ENCODE measurements around the gene SLC38A4. TPM values are rescaled to one million over a fixed set of nuclear protein-coding genes. Genes with fewer than 3 reads are reported as not detected.

The SLC38A4 gene
- total and polyA plus RNA-seq, 8 donors = 0.12 to 16.7 (median 8.4) TPM; not detected in 4

GRCh38 chr12:46798056-46798455 lies 27.7 kb downstream of the SLC38A4 start:
- DNase-seq = no peak
- TF ChIP-seq POLR2A (IDR thresholded peaks at IDR 0.05) (no peak), POLR2AphosphoS5 (IDR thresholded peaks at IDR 0.05) (no peak), CTCF (IDR thresholded peaks at IDR 0.05) (no peak), EP300 (IDR thresholded peaks at IDR 0.05) (no peak)
- Histone ChIP-seq H3K4me1 (no peaks in the 10 kb centered on the region), H3K9me3 (no peaks in the 10 kb centered on the region), H3K27ac (no peak overlapping the region), H3K27me3 (no peaks in the 10 kb centered on the region), H3K36me3 (no peaks in the 10 kb centered on the region), H3K4me3 (no peak overlapping the region)
- intact Hi-C loops (cut with DNase I; ENCODE audit: low total_unique reads) = no loop called here
- 80 to 93% (median 91%) methylated on average over 2 of the region's 2 CpGs for WGBS, 5 donors

- Histone ChIP-seq H3K4me1 (no peaks in the 10 kb centered on the region), H3K4me3 (no peak overlapping the region), H3K27me3 (no peaks in the 10 kb centered on the region), H3K36me3 (no peaks in the 10 kb centered on the region), H3K9me3 (no peaks in the 10 kb centered on the region), H3K27ac (no peak overlapping the region)
- DNase-seq = no peak
- WGBS, 5 donors = 94 to 98% (median 95%) methylated on average over 4 of the region's 4 CpGs
- no peak for TF ChIP-seq EP300 (IDR thresholded peaks at IDR 0.05)
- no peak for TF ChIP-seq POLR2A (IDR thresholded peaks at IDR 0.05)
- no peak for TF ChIP-seq POLR2AphosphoS5 (IDR thresholded peaks at IDR 0.05)
- TF ChIP-seq CTCF (IDR thresholded peaks at IDR 0.05) = no peak
- intact Hi-C loops (cut with DNase I; ENCODE audit: low total_unique reads) = no loop called here
These were observed 29.8 kb downstream of the SLC38A4 start for GRCh38 chr12:46795988-46796387.

GRCh38 chr12:46794593-46795190 lies 31.1 kb downstream of the SLC38A4 start:
- no peak for TF ChIP-seq POLR2A (IDR thresholded peaks at IDR 0.05)
- TF ChIP-seq CTCF (IDR thresholded peaks at IDR 0.05) = no peak
- no peak for TF ChIP-seq POLR2AphosphoS5 (IDR thresholded peaks at IDR 0.05)
- no peak for TF ChIP-seq EP300 (IDR thresholded peaks at IDR 0.05)
- Histone ChIP-seq H3K27me3 (no peaks in the 10 kb centered on the region), H3K4me1 (no peaks in the 10 kb centered on the region), H3K27ac (no peak overlapping the region), H3K36me3 (no peaks in the 10 kb centered on the region), H3K9me3 (no peaks in the 10 kb centered on the region), H3K4me3 (no peak overlapping the region)
- 71 to 93% (median 77%) methylated on average over 1 of the region's 1 CpG for WGBS, 5 donors
- intact Hi-C loops (cut with DNase I; ENCODE audit: low total_unique reads) = no loop called here
- DNase-seq = no peak

- Histone ChIP-seq H3K27me3 (no peaks in the 10 kb centered on the region), H3K9me3 (no peaks in the 10 kb centered on the region), H3K36me3 (no peaks in the 10 kb centered on the region), H3K4me1 (no peaks in the 10 kb centered on the region), H3K4me3 (no peak overlapping the region), H3K27ac (no peak overlapping the region)
- WGBS, 5 donors = 64 to 94% (median 87%) methylated on average over 3 of the region's 3 CpGs
- intact Hi-C loops (cut with DNase I; ENCODE audit: low total_unique reads) = no loop called here
- no peak for DNase-seq
- TF ChIP-seq POLR2AphosphoS5 (IDR thresholded peaks at IDR 0.05) (no peak), EP300 (IDR thresholded peaks at IDR 0.05) (no peak), POLR2A (IDR thresholded peaks at IDR 0.05) (no peak), CTCF (IDR thresholded peaks at IDR 0.05) (no peak)
These were observed 32.9 kb downstream of the SLC38A4 start for GRCh38 chr12:46792925-46793324.
